ENCODE results near the gene PDIK1L.
A peak's percentile ranks its signal among the peaks of the same experiment; 100 is the strongest.

The PDIK1L gene

DNA sequence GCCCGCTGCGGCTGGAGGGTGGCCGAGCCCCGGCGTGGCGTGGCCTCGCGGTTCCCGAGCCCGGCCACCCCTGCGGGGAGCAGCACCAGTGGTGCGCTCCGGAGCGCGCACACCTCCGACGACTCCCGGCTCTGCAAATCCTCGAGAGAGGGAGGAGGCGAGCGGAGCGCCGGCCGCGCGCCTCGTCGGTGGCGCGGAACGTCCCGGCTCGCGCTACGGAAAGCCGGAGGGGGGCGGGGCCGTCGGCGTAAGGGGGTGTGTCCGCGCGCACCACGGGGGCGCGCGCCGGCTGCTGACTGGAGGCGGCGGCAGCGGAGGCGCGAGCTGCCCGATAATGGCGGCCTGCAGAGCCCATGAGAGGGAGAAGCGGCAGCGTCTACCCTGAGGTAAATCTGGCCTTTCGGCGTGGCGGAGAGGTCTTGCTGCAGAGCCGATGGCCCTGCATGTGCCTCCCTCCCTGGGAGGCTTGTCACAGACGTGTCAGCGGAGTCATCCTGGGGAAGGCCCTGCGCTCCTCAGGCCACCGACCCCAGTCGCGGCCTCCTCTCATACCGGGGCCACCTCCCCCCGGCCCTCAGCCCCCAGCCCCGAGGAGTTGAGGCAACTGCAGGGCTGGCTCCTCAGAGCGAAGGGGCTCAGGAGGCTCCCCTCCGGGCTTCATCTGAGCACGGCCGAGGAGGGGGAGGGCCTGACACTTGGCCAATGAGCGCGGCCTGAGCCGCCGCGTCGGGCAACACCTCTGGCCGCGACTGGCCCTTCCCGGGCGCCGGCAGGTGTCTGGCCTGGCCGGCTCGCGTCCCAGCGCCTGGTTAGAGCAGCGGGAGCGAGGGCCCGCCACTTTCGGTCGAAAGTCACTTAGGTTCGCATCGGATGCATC, at the start of gene PDIK1L:
Gene PDIK1L, plus strand, starts transcription at position 295 of the 877 bp plus-strand sequence. CDS start 2,485 bp downstream, outside the sequence.
- peak; percentile 88 for DNase-seq (ENCODE audit: low read depth, low spot score)

DNA sequence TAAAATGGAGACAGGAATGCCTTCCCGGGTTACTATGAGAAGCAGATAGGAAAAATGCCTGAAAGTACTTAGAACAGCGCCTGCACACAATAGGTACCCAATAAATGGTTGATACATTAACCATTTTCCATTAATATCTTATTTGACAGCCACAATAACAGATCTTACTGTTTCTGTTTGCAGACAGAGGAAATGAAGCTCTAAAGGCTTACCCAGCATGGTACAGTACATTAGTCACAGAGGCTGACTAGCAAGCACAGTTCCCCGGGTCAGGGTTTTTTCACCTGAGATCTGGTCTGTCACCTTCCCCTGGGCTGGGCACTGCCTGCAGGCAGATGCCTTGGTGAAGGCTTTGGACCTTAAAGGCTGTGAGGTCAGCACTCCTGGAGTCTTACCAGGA, 47.1 kb upstream of the PDIK1L start:
- DNase-seq (ENCODE audit: low read depth, low spot score), result no peak

GRCh38 chr1:26066160-26066559, 45.5 kb upstream of the PDIK1L start:
- no peak for DNase-seq (ENCODE audit: low read depth, low spot score)

DNA sequence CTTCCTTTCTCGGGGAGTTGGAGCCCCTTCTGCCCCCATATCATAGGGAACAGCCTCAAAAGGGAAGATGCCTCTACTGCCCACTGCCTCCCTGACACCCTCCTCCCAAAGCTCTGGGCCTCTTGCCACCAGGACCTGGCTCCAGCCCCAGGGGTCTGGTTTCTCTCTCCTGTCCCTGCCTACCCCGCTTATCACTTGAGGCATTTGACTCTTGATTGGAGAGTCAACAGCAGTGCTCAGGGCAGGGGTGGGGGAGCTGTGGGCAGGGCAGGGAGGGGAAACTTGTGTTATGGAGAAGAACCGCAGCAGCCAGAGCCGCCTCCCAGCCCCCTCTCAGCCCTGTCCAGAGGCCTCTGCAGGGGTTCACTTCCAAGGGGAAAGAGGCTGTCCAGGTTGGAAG, 44.8 kb upstream of the PDIK1L start:
- DNase-seq (ENCODE audit: low read depth, low spot score), result no peak

DNA sequence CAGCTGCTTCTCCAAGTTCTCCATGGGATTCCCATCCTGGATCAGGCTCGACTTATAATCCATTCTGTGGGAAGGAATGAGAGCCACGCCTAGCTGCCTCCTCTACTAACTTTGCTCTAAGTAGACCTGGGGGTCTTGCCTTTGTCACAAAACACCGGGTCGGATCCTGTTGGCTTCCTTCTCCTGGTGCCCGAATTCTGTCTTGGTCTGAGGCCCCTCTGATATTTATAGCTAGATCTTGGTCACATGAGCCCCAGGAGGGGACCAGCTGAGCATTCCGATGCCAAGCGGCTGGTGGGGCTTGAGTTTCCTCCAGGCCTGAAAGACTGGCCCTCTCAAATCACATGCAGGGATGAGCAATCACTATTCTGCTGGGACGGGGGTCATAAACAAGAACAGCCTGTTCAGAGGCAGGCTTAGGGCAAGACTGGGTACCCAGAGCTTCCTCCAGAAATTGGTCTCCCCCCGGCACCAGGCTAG, 44.2 kb upstream of the PDIK1L start, which contains the start of gene TRIM63:
Gene TRIM63, minus strand, starts transcription at position 199 of the 480 bp plus-strand sequence. Its CDS starts 136 bp downstream, at position 63.
- no peak for DNase-seq (ENCODE audit: low read depth, low spot score)

GRCh38 chr1:26069941-26070295, 41.7 kb upstream of the PDIK1L start:
- DNase-seq (ENCODE audit: low read depth, low spot score), result no peak

GRCh38 chr1:26070296-26070962, 41.2 kb upstream of the PDIK1L start:
- no peak for DNase-seq (ENCODE audit: low read depth, low spot score)

DNA sequence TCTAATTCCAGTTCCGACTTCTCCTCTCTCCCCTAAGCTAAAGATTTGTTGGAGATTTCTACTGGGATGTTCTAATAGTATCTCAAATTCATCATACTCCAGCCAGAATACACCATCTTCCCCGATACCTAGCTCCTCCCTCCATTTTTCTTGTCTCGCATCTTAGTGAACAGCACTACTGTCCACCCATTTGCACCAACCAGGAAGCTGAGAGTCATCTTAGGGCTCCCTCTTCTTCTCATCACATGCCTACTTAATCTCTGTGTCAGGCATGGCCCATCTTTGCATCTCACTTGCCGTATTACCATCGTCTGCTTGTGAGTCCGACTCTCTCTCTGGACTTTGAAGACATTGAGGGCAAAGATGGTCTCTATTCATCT, 40.7 kb upstream of the PDIK1L start:
- DNase-seq (ENCODE audit: low read depth, low spot score), result no peak

DNA sequence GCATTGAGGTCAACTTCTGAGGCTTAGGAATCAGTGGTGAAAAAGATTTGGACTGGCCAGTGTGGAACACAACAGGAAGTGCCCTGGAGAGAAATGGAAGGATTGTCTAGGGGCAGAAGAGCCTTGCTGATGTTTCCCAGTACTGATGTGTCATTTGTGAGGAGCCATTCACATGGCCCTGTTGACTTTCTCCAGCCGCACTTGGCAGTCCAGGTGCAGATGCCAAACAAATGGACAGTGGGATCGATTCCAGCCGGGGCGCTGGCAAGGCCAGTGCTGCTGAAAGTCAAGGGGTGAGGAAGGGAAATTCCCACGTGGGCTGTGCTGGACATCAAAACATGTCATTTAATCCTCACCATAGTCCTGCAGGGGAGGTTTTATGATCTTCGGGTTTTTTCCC, 39.3 kb upstream of the PDIK1L start:
- no peak for DNase-seq (ENCODE audit: low read depth, low spot score)

GRCh38 chr1:26075421-26076144, 36.0 kb upstream of the PDIK1L start:
- no peak for DNase-seq (ENCODE audit: low read depth, low spot score)

DNA sequence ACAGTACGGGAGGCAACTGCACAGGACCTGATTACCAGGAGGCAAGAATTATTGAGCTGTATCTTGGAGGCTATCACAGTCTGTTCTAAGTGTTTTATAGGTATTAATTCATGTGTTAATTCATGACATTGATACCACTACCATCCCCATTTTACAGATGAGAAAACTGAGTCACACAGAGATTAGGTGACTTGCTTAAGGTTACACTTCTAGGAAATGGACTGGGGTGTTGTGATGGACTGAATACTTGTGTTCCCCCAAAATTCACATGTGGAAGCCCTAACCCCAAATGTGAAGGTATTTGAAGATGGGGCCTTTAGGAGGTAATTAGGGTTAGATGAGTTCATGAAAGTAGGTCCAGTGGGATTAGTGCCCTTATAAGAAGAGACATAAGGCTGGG, 34.1 kb upstream of the PDIK1L start:
- no peak for DNase-seq (ENCODE audit: low read depth, low spot score)

DNA sequence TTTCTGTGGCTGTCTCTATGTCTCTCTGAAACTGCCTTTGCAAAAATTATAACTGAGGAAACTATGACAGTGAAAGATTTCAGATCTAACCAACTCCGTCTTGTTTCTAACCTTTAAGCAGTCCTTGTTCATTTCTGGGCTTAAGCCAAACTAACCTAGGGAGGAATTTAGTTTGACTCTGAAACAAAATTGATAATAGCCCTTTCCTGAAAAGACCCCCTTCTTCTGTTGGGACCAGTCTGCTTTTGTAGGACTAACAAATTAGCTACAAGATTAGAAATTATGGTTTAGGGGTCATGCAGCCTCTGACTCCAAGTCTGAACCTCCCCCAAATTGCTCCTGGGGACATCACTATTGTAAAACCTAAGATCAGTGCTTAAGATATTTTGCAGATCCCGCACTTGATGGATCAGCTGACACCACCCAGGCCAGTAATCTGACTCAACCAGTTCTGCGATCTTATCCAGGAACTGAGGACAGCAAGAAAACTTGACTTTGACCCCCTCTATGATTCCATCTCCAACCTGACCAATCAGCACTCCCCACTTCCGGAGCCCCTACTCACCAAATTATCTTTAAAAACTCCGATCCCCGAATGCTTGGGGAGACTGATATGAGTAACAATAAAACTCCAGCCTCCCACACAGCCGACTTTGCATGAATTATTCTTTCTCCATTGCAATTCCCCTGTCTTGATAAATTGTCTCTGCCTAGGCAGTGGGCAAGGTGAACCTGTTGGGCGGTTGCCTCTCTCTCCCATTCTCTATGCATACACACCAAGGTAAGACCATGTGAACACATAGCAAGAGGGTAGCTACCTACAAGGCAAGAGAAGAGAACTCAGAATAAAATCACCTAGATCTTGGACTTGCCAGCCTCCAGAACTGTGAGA, 33.1 kb upstream of the PDIK1L start:
- no peak for DNase-seq (ENCODE audit: low read depth, low spot score)

DNA sequence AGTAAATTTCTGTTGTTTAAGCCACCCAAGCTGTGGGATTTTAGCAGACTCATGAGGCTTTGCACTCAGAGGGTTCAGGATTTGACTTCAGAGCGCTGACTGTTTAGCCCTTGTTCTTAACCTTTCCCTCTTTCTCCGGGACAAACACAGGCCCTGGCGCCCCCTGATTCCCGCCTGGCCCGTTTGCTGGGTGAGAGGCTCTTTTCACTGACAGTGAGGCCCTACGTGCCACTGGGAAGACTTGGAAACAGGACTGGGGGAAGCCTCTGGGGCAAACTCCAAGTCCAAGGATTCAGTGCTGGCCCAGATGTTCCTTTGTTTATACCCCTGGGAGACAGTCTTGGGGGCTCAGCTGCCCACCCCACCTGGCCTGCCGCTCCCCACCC, 32.5 kb upstream of the PDIK1L start:
- DNase-seq (ENCODE audit: low read depth, low spot score), result no peak

- DNase-seq (ENCODE audit: low read depth, low spot score), result no peak
Measured at GRCh38 chr1:26079960-26080814, 31.4 kb upstream of the PDIK1L start.

DNA sequence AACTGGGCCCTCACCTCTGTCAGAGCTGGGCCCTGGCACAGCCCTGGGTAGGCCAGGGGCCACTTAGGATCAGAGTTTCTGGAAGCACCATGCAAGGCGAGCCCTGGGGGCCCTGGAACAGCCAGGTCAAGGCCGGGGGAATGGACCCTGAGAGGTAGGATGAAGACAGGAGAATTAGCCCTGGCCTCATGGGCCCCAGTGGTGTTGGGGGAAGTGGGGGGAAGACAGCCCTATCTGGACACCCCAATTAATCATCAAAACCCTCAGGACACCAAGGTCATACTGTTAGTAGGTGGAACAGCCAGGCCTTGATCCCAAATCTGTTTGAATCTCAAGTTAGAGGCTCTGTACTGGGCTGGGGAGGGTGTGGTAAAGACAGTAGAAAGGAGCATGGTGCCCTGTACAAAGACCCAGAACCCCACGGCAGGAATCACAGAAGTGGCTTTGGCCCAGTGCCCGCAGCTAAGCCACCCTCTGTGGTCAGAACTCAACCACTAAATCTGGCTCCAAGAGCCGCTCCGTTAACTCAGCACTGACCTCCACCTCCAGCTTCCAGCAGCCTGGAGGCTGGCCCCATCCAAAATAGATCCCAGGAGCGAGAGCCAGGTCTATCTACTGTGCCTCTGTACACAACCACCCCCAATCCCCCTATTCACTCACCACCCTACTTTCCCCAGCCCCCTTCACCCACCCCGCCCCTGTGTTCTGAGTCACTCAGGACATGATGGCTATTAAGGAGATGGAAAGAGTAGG, 30.2 kb upstream of the PDIK1L start:
- DNase-seq (ENCODE audit: low read depth, low spot score), result no peak

GRCh38 chr1:26082020-26082350, 29.6 kb upstream of the PDIK1L start:
- DNase-seq (ENCODE audit: low read depth, low spot score), result no peak

GRCh38 chr1:26083208-26083607, 28.4 kb upstream of the PDIK1L start:
- no peak for DNase-seq (ENCODE audit: low read depth, low spot score)

DNA sequence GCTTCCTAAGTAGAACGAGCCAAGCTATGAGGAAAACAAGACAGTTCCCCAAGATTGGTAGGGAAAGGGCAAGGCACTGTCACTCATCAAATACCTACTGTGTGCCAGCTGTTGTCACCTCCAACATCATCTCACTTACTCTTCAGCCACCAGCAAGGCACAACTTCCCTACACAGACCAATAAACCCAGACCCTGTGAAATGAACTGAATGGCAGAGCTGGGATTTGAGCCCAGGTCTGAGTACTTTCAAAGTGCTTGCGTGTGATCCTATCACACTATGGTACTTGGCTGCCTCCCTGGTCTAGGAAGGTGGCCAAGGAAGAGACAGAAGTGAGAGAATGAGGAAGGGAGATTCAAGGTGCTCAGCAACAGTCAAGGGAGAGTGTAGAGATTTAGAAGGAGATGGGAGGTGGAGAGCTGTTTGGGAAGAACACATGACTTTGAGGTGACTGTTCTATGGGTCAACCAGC, 27.5 kb upstream of the PDIK1L start:
- DNase-seq (ENCODE audit: low read depth, low spot score), result no peak

DNA sequence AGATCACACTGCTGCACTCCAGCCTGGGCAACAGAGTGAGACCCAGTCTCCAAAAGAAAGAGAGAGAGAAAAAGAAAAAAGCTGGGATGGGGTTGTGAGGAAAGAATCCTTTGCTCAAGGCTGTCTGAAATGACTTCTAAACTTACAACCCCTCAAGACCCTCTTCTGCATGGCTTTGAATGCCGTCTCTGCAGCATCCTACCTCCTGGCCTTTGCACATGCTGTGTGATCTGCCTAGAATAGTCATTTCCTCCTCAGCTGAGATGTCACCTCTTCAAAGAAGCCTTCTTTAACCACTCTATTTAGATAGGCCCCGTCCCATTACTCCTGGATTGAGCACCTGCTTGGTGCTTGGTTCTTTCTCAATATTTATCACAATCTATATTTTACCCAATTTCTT, 26.8 kb upstream of the PDIK1L start:
- DNase-seq (ENCODE audit: low read depth, low spot score), result no peak

DNA sequence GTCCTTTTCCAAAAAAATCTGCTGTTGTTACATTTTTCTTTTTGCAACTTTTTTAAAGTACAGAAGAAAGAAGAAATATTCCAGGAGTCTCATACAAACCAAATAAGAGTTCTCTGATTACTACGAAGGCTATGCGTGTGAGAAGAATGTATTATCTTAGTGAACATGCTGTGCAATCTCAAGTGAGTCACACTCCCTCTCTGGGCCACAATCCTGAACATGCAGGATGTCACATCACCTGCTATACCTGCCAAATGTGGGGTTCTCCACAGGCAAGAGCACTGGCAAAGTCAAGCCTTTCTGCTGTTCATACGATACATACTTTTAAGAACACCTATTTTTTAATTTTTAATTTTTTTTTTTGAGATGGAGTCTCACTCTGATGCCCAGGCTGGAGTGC, 22.5 kb upstream of the PDIK1L start:
- no peak for DNase-seq (ENCODE audit: low read depth, low spot score)
